ENCODE measurements around the gene HNRNPA3. TPM values are rescaled to one million over a fixed set of nuclear protein-coding genes. Genes with fewer than 3 reads are reported as not detected.

HNRNPA3 gene
- total and polyA plus RNA-seq, 2 donors (not counting 3 experiments of a cell fraction or from before 2014, with no cell fraction given): 57.5 to 316 TPM

GRCh38 chr2:177201919-177202346, 10.7 kb upstream of the HNRNPA3 start:
- Histone ChIP-seq H3K36me3 (ENCODE audit: control insufficient read depth in 2 of 2, extremely low read depth in 1 of 2, insufficient read depth in 2 of 2, low read length in 2 of 2) (no peaks in the 10 kb centered on the region), H4K20me1 (replicated peaks; ENCODE audit: control insufficient read depth, extremely low read depth, insufficient read depth, low read length) (no peaks in the 10 kb centered on the region), H2AFZ (ENCODE audit: low read depth, low read length) (no peak overlapping the region), H3K9ac (replicated peaks; ENCODE audit: extremely low read depth, insufficient read depth, low read length) (no peak overlapping the region), H3K27me3 (ENCODE audit: control insufficient read depth in 2 of 2, insufficient read depth in 2 of 2, low read length in 2 of 2) (no peaks in the 10 kb centered on the region), H3K9me3 (replicated peaks; ENCODE audit: control insufficient read depth, insufficient read depth, low read length) (no peaks in the 10 kb centered on the region), H3K4me1 (ENCODE audit: control insufficient read depth, extremely low read depth, insufficient read depth, low read length) (no peaks in the 10 kb centered on the region), H3K79me2 (ENCODE audit: control insufficient read depth, insufficient read depth, low read length) (no peaks in the 10 kb centered on the region), H3K27ac (ENCODE audit: insufficient read depth, low read depth, low read length) (no peak overlapping the region), H3K4me3 (replicated peaks in 1 of 3; ENCODE audit: insufficient read depth in 1 of 3, low read depth in 1 of 3, low read length in 3 of 3) (no peak overlapping the region), H3K9me1 (replicated peaks; ENCODE audit: control insufficient read depth, extremely low read depth, insufficient read depth, low read length) (no peaks in the 10 kb centered on the region), H3K4me2 (ENCODE audit: insufficient read depth, low read length) (no peak overlapping the region)
- ChIA-PET CTCF (interaction anchor here (0.8 to 7.3 kb wide), 3 partner anchors 10 to 37 kb away, joined by 3 to 74 read pairs (median 3); partner anchors contain the start of gene HNRNPA3), POLR2A (no interaction called here)
- BruUV-seq (replicated peaks): no TSS peak
- DNase-seq (ENCODE audit: low read depth, low spot score): no peak
- dilution Hi-C loops (cut with MboI; ENCODE audit: extremely low pct_ligation_motif_present, low sequenced_read_pairs): no loop called here
- FAIRE-seq: no peak
- TF ChIP-seq MYC (IDR thresholded peaks at IDR 0.05; ENCODE audit: low read depth, low read length): no peak
- no peak for TF ChIP-seq JUN (IDR thresholded peaks at IDR 0.05; ENCODE audit: borderline replicate concordance, insufficient read depth, insufficient read length, low read depth)
- intact Hi-C loops (cut with micrococcal nuclease): no loop called here

GRCh38 chr2:177204417-177204816, 8.2 kb upstream of the HNRNPA3 start:
- DNase-seq (ENCODE audit: low read depth, low spot score) (no peak), FAIRE-seq (no peak)
- H3K27ac ChIP-seq (ENCODE audit: insufficient read depth, low read depth, low read length): no peak overlapping the region
- no peaks in the 10 kb centered on the region for H3K9me3 ChIP-seq (replicated peaks; ENCODE audit: control insufficient read depth, insufficient read depth, low read length)
- ChIA-PET POLR2A (no interaction called here), CTCF (interaction anchor here (0.6 to 1.2 kb wide), 3 partner anchors 10 to 59 kb away, joined by 3 read pairs; no protein-coding TSS in a partner anchor)
- intact Hi-C loops (cut with micrococcal nuclease) (no loop called here), dilution Hi-C loops (cut with MboI; ENCODE audit: extremely low pct_ligation_motif_present, low sequenced_read_pairs) (no loop called here)
- TF ChIP-seq POLR2A (IDR thresholded peaks at IDR 0.05; ENCODE audit: low read depth, low read length): no peak
- TF ChIP-seq FOS (IDR thresholded peaks at IDR 0.05; ENCODE audit: borderline replicate concordance, insufficient read depth, low read length): no peak
- TF ChIP-seq MAX (IDR thresholded peaks at IDR 0.05; ENCODE audit: insufficient read depth, insufficient read length): no peak
- no peak for TF ChIP-seq CTCF (IDR thresholded peaks at IDR 0.05; ENCODE audit: extremely low read depth in 1 of 2, insufficient read depth in 1 of 2, low read depth in 1 of 2, low read length in 2 of 2)
- no peak for TF ChIP-seq EZH2 (IDR thresholded peaks at IDR 0.05; ENCODE audit: borderline replicate concordance, low read depth, low read length, severe bottlenecking)
- TF ChIP-seq JUN (IDR thresholded peaks at IDR 0.05; ENCODE audit: borderline replicate concordance, insufficient read depth, insufficient read length, low read depth): no peak
- no peak for TF ChIP-seq MYC (IDR thresholded peaks at IDR 0.05; ENCODE audit: low read depth, low read length)
- no peak for TF ChIP-seq POLR2AphosphoS5 (IDR thresholded peaks at IDR 0.05; ENCODE audit: insufficient read depth, low read depth, low read length)
- H3K4me1 ChIP-seq (ENCODE audit: control insufficient read depth, extremely low read depth, insufficient read depth, low read length): no peaks in the 10 kb centered on the region
- H4K20me1 ChIP-seq (replicated peaks; ENCODE audit: control insufficient read depth, extremely low read depth, insufficient read depth, low read length): no peaks in the 10 kb centered on the region
- no peaks in the 10 kb centered on the region for H3K79me2 ChIP-seq (ENCODE audit: control insufficient read depth, insufficient read depth, low read length)
- no peak overlapping the region for H3K9ac ChIP-seq (replicated peaks; ENCODE audit: extremely low read depth, insufficient read depth, low read length)
- no peak overlapping the region for H3K4me3 ChIP-seq (replicated peaks in 1 of 3; ENCODE audit: insufficient read depth in 1 of 3, low read depth in 1 of 3, low read length in 3 of 3)
- H3K36me3 ChIP-seq (ENCODE audit: control insufficient read depth in 2 of 2, extremely low read depth in 1 of 2, insufficient read depth in 2 of 2, low read length in 2 of 2): no peaks in the 10 kb centered on the region
- no peaks in the 10 kb centered on the region for H3K9me1 ChIP-seq (replicated peaks; ENCODE audit: control insufficient read depth, extremely low read depth, insufficient read depth, low read length)
- H2AFZ ChIP-seq (ENCODE audit: low read depth, low read length): no peak overlapping the region
- no peaks in the 10 kb centered on the region for H3K27me3 ChIP-seq (ENCODE audit: control insufficient read depth in 2 of 2, insufficient read depth in 2 of 2, low read length in 2 of 2)
- no TSS peak for BruUV-seq (replicated peaks)
- no peak overlapping the region for H3K4me2 ChIP-seq (ENCODE audit: insufficient read depth, low read length)

All from endothelial cell of umbilical vein (primary cell).